GM23338 (cell line): ENCODE results near the gene USP24. TPM values are rescaled to one million over a fixed set of nuclear protein-coding genes. Genes with fewer than 3 reads are reported as not detected.

Experiments
- ATAC-seq: fragments of 200-7000 bp; cut with Tn5 transposase; 3 replicates; pipeline ENCODE4 v1.9.1; 2020
- DNase-seq: peaks from one replicate; pipeline ENCODE4 v3.0.0-alpha.2; 2015; ENCODE audit warnings: low spot score
- H2AFZ ChIP-seq: fragments of 200-600 bp; sonication (generic); 2 replicates; pipeline ENCODE4 v1.8.0; 2016; ENCODE audit warnings: antibody characterized with exemption, mild to moderate bottlenecking, moderate library complexity
- H3F3A ChIP-seq: fragments of 200-600 bp; sonication (generic); replicated peaks from 2 replicates; pipeline ENCODE4 v1.8.0; 2017; ENCODE audit warnings: antibody characterized with exemption, mixed run types, low read depth
- H3K27ac ChIP-seq: fragments of 200-600 bp; sonication (generic); 2 replicates; pipeline ENCODE4 v1.6.1; 2016; ENCODE audit warnings: low read depth
- H3K27me3 ChIP-seq: fragments of 200-600 bp; sonication (generic); 2 replicates; pipeline ENCODE4 v1.8.0; 2016; ENCODE audit warnings: mild to moderate bottlenecking, mixed run types, moderate library complexity; ENCODE audit not compliant: insufficient read depth
- H3K36me3 ChIP-seq: fragments of 200-600 bp; sonication (generic); 2 replicates; pipeline ENCODE4 v1.8.0; 2016; ENCODE audit warnings: mild to moderate bottlenecking; ENCODE audit not compliant: insufficient read depth
- H3K4me1 ChIP-seq: fragments of 200-600 bp; sonication (generic); 2 replicates; pipeline ENCODE4 v1.8.0; 2016; ENCODE audit warnings: mild to moderate bottlenecking, moderate library complexity; ENCODE audit not compliant: insufficient read depth
- H3K4me2 ChIP-seq: fragments of 200-600 bp; sonication (generic); 2 replicates; pipeline ENCODE4 v1.7.1; 2017; ENCODE audit warnings: mixed run types
- H3K4me3 ChIP-seq: fragments of 200-600 bp; sonication (generic); 2 replicates; pipeline ENCODE4 v1.6.1; 2016; ENCODE audit warnings: mixed run types
- H3K79me2 ChIP-seq: fragments of 200-600 bp; sonication (generic); replicated peaks from 2 replicates; pipeline ENCODE4 v1.8.0; 2017; ENCODE audit warnings: mild to moderate bottlenecking; ENCODE audit not compliant: insufficient read depth
- H3K9me2 ChIP-seq: fragments of 200-600 bp; sonication (generic); 2 replicates; pipeline ENCODE4 v1.8.0; 2017; ENCODE audit not compliant: insufficient read depth
- H4K20me1 ChIP-seq: fragments of 200-600 bp; sonication (generic); replicated peaks from 2 replicates; pipeline ENCODE4 v1.8.0; 2017; ENCODE audit warnings: mild to moderate bottlenecking; ENCODE audit not compliant: insufficient read depth
- H3K27ac Mint-ChIP-seq: 2 replicates; pipeline ENCODE4 v1.8.0; 2020; ENCODE audit warnings: inconsistent platforms, mild to moderate bottlenecking, moderate library complexity, mixed read lengths
- H3K27me3 Mint-ChIP-seq: 3 replicates; pipeline ENCODE4 v1.8.0; 2022; ENCODE audit warnings: low read depth, mild to moderate bottlenecking, moderate library complexity, mixed read lengths, inconsistent platforms; ENCODE audit not compliant: insufficient read depth, poor library complexity
- H3K36me3 Mint-ChIP-seq: 3 replicates; pipeline ENCODE4 v1.8.0; 2021; ENCODE audit warnings: low read depth, mild to moderate bottlenecking, inconsistent platforms, moderate library complexity, mixed read lengths
- H3K4me1 Mint-ChIP-seq: 3 replicates; pipeline ENCODE4 v1.8.0; 2020; ENCODE audit warnings: mild to moderate bottlenecking, inconsistent platforms, mixed read lengths
- H3K4me3 Mint-ChIP-seq: 3 replicates; pipeline ENCODE4 v1.8.0; 2021; ENCODE audit warnings: moderate library complexity, mild to moderate bottlenecking, inconsistent platforms, mixed read lengths
- H3K9me3 Mint-ChIP-seq: 3 replicates; pipeline ENCODE4 v1.8.0; 2020; ENCODE audit warnings: moderate library complexity, mild to moderate bottlenecking, inconsistent platforms, mixed read lengths
- CREB1 ChIP-seq: fragments of 250-450 bp; sonication (Bioruptor Pico); IDR thresholded peaks from 2 replicates; pipeline ENCODE4 v1.5.0; 2020; ENCODE audit warnings: low read depth, mild to moderate bottlenecking, moderate library complexity
- EZH2 ChIP-seq: fragments of 200-600 bp; sonication (generic); IDR thresholded peaks from one replicate; pipeline ENCODE4 v1.8.0; 2017; ENCODE audit warnings: antibody characterized with exemption, mild to moderate bottlenecking, low read depth; ENCODE audit not compliant: unreplicated experiment
- EZH2phosphoT487 ChIP-seq: fragments of 200-600 bp; sonication (generic); IDR thresholded peaks from one replicate; pipeline ENCODE4 v1.8.1; 2018; ENCODE audit warnings: antibody characterized with exemption; ENCODE audit not compliant: unreplicated experiment
- JUNB ChIP-seq: IDR thresholded peaks from one replicate; pipeline ENCODE4 v1.6.1; 2016; ENCODE audit warnings: antibody characterized with exemption; ENCODE audit not compliant: unreplicated experiment
- NANOG ChIP-seq: IDR thresholded peaks from 2 replicates; pipeline ENCODE4 v1.6.1; 2016; ENCODE audit warnings: antibody characterized with exemption, borderline replicate concordance
- POLR2AphosphoS5 ChIP-seq: IDR thresholded peaks from 2 replicates; pipeline ENCODE4 v1.6.1; 2016; ENCODE audit warnings: antibody characterized with exemption, low read depth
- STAT1 ChIP-seq: IDR thresholded peaks from one replicate; pipeline ENCODE4 v1.6.1; 2016; ENCODE audit warnings: antibody characterized with exemption; ENCODE audit not compliant: unreplicated experiment
- ZNF114 ChIP-seq: fragments of 250-450 bp; sonication (Bioruptor Pico); IDR thresholded peaks from 2 replicates; pipeline ENCODE4 v1.5.0; 2020; ENCODE audit warnings: mild to moderate bottlenecking, moderate library complexity
- ZNF331 ChIP-seq: fragments of 250-450 bp; sonication (Bioruptor Pico); IDR thresholded peaks from 2 replicates; pipeline ENCODE4 v1.5.0; 2020; ENCODE audit warnings: low read depth, mild to moderate bottlenecking, moderate library complexity
- polyA plus RNA-seq: library from polyadenylated mRNA; unstranded; fragments of >200 nt; fragmentation: Nextera tagmentation; extraction: Ambion mirVana; gene quantifications from 2 replicates; pipeline ENCODE4 v1.2.1, GENCODE V29; 2016
- total RNA-seq: library from RNA; depleted of rRNA; stranded (reverse); fragments of >200 nt; shearing (Covaris generic); gene quantifications from 2 replicates; pipeline ENCODE4 v1.2.3, GENCODE V29; 2014
- TF ChIP-seq, protein P1 (sequence below), 2 experiments: fragments of 200-600 bp in 1 of 2; sonication (generic) in 1 of 2; conservative IDR thresholded peaks; 2 replicates each; pipeline versions ENCODE4 v1.5.1 to v1.6.1; 2016 to 2017; ENCODE audit warnings: antibody characterized with exemption in 2 of 2, low read depth in 2 of 2, mild to moderate bottlenecking in 2 of 2, moderate library complexity in 1 of 2
- TF ChIP-seq, protein P2 (sequence below): IDR thresholded peaks from one replicate; pipeline ENCODE4 v1.6.1; 2018; ENCODE audit warnings: antibody characterized with exemption; ENCODE audit not compliant: unreplicated experiment
- TF ChIP-seq, protein P3 (sequence below): IDR thresholded peaks from 2 replicates; pipeline ENCODE4 v1.6.1; 2016; ENCODE audit warnings: antibody characterized with exemption

USP24 gene
- total and polyA plus RNA-seq, 2 experiments from 2014 or later = 12.1 to 32.6 TPM

- no peak for TF ChIP-seq POLR2AphosphoS5
- TF ChIP-seq, protein P1, sequence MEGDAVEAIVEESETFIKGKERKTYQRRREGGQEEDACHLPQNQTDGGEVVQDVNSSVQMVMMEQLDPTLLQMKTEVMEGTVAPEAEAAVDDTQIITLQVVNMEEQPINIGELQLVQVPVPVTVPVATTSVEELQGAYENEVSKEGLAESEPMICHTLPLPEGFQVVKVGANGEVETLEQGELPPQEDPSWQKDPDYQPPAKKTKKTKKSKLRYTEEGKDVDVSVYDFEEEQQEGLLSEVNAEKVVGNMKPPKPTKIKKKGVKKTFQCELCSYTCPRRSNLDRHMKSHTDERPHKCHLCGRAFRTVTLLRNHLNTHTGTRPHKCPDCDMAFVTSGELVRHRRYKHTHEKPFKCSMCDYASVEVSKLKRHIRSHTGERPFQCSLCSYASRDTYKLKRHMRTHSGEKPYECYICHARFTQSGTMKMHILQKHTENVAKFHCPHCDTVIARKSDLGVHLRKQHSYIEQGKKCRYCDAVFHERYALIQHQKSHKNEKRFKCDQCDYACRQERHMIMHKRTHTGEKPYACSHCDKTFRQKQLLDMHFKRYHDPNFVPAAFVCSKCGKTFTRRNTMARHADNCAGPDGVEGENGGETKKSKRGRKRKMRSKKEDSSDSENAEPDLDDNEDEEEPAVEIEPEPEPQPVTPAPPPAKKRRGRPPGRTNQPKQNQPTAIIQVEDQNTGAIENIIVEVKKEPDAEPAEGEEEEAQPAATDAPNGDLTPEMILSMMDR (conservative IDR thresholded peaks at IDR 0.05; ENCODE audit: low read depth in 2 of 2) = no peak
- TF ChIP-seq NANOG = no peak
Observed at GRCh38 chr1:55246896-55247295, 31.7 kb upstream of the USP24 start (continued).

- Histone ChIP-seq H3K27ac (no peak overlapping the region), H3F3A (no peaks in the 10 kb centered on the region), H3K27me3 (no peaks in the 10 kb centered on the region), H2AFZ (0 out of 2 replicates have a peak overlapping the region, but pooled peaks have one; percentile 24), H4K20me1 (no peaks in the 10 kb centered on the region), H3K4me1 (no peaks in the 10 kb centered on the region), H3K36me3 (no peaks in the 10 kb centered on the region), H3K79me2 (no peaks in the 10 kb centered on the region), H3K9me2 (no peaks in the 10 kb centered on the region), H3K4me3 (no peak overlapping the region), H3K4me2 (no peak overlapping the region)
- H3K36me3 Mint-ChIP-seq = no peaks in the 10 kb centered on the region
- no peak overlapping the region for H3K27ac Mint-ChIP-seq
- H3K9me3 Mint-ChIP-seq = no peaks in the 10 kb centered on the region
- ATAC-seq = peak; percentile 63
- no peak for DNase-seq
- peaks cover 3% of the 10 kb centered on the region; the same call in 2 of the 3 replicates for H3K4me1 Mint-ChIP-seq
- H3K27me3 Mint-ChIP-seq = no peaks in the 10 kb centered on the region
- H3K4me3 Mint-ChIP-seq = no peak overlapping the region
- no peak for TF ChIP-seq CREB1 (CRISPR knock-in tag)
- no peak for TF ChIP-seq EZH2phosphoT487
- TF ChIP-seq ZNF114 (CRISPR knock-in tag) = no peak
- TF ChIP-seq JUNB = no peak
- TF ChIP-seq NANOG = no peak
- TF ChIP-seq, protein P2, sequence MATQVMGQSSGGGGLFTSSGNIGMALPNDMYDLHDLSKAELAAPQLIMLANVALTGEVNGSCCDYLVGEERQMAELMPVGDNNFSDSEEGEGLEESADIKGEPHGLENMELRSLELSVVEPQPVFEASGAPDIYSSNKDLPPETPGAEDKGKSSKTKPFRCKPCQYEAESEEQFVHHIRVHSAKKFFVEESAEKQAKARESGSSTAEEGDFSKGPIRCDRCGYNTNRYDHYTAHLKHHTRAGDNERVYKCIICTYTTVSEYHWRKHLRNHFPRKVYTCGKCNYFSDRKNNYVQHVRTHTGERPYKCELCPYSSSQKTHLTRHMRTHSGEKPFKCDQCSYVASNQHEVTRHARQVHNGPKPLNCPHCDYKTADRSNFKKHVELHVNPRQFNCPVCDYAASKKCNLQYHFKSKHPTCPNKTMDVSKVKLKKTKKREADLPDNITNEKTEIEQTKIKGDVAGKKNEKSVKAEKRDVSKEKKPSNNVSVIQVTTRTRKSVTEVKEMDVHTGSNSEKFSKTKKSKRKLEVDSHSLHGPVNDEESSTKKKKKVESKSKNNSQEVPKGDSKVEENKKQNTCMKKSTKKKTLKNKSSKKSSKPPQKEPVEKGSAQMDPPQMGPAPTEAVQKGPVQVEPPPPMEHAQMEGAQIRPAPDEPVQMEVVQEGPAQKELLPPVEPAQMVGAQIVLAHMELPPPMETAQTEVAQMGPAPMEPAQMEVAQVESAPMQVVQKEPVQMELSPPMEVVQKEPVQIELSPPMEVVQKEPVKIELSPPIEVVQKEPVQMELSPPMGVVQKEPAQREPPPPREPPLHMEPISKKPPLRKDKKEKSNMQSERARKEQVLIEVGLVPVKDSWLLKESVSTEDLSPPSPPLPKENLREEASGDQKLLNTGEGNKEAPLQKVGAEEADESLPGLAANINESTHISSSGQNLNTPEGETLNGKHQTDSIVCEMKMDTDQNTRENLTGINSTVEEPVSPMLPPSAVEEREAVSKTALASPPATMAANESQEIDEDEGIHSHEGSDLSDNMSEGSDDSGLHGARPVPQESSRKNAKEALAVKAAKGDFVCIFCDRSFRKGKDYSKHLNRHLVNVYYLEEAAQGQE = no peak
- no peak for TF ChIP-seq POLR2AphosphoS5
- TF ChIP-seq, protein P3, sequence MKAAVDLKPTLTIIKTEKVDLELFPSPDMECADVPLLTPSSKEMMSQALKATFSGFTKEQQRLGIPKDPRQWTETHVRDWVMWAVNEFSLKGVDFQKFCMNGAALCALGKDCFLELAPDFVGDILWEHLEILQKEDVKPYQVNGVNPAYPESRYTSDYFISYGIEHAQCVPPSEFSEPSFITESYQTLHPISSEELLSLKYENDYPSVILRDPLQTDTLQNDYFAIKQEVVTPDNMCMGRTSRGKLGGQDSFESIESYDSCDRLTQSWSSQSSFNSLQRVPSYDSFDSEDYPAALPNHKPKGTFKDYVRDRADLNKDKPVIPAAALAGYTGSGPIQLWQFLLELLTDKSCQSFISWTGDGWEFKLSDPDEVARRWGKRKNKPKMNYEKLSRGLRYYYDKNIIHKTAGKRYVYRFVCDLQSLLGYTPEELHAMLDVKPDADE = no peak
- no peak for TF ChIP-seq STAT1
- no peak for TF ChIP-seq ZNF331
- TF ChIP-seq EZH2 = no peak
- TF ChIP-seq, protein P1 (conservative IDR thresholded peaks at IDR 0.05; ENCODE audit: low read depth in 2 of 2) = no peak
Observed at GRCh38 chr1:55246331-55246730, 31.2 kb upstream of the USP24 start.
